Small intestine (tissue), 7 donors: ENCODE measurements around the gene PTPRG. TPM values are rescaled to one million over a fixed set of nuclear protein-coding genes. Genes with fewer than 3 reads are reported as not detected.

Source experiments
- DNase-seq, 2 donors: peaks; one replicate each; pipeline versions ENCODE4 v3.0.0 to v3.0.0-alpha.2; 2013
- FAIRE-seq: peaks from 2 replicates; lab custom pipeline; 2012; peaks lifted over from hg19 to GRCh38; lab: Jason Lieb, UNC
- H3K27ac ChIP-seq, 3 donors: one replicate each; pipeline ENCODE4 v1.5.1; 2013; ENCODE audit warnings: low read length in 2 of 3, mild to moderate bottlenecking in 2 of 3, control low read depth in 1 of 3, inconsistent platforms in 1 of 3, low read depth in 1 of 3, moderate library complexity in 1 of 3
- H3K27me3 ChIP-seq, 3 donors: one replicate each; pipeline ENCODE4 v1.6.1; 2013; ENCODE audit warnings: low read length in 3 of 3, inconsistent platforms in 1 of 3; ENCODE audit not compliant: control insufficient read depth in 3 of 3, insufficient read depth in 3 of 3
- H3K36me3 ChIP-seq, 3 donors: one replicate each; pipeline ENCODE4 v1.6.1; 2013; ENCODE audit warnings: low read length in 3 of 3, inconsistent platforms in 1 of 3, low read depth in 1 of 3, mild to moderate bottlenecking in 1 of 3, moderate library complexity in 1 of 3; ENCODE audit not compliant: control insufficient read depth in 3 of 3, insufficient read depth in 2 of 3
- H3K4me1 ChIP-seq, 3 donors: one replicate each; pipeline ENCODE4 v1.6.1; 2013; ENCODE audit warnings: low read length in 2 of 3, inconsistent platforms in 1 of 3, low read depth in 1 of 3, mild to moderate bottlenecking in 1 of 3, moderate library complexity in 1 of 3; ENCODE audit not compliant: control insufficient read depth in 3 of 3, insufficient read depth in 2 of 3
- H3K4me3 ChIP-seq, 3 donors: one replicate each; pipeline ENCODE4 v1.5.1; 2013; ENCODE audit warnings: low read length in 3 of 3, control low read depth in 1 of 3, inconsistent platforms in 1 of 3, low read depth in 1 of 3, mild to moderate bottlenecking in 1 of 3, moderate library complexity in 1 of 3
- H3K9me3 ChIP-seq, 2 donors: one replicate each; pipeline ENCODE4 v1.6.1; 2013; ENCODE audit warnings: low read depth in 1 of 2, low read length in 1 of 2; ENCODE audit not compliant: control insufficient read depth in 2 of 2, insufficient read depth in 1 of 2
- WGBS, 3 donors: extraction: QIAGEN DNeasy Blood & Tissue Kit; methylation state at CpG; one replicate each; pipeline ENCODE4 v1.1.7; 2013; 5-methylcytosine and 5-hydroxymethylcytosine counted together
- polyA plus RNA-seq, 4 donors: library from polyadenylated mRNA; stranded (reverse) in 3 of 4; unstranded in 1 of 4; fragments of 200-250 nt in 3 of 4; fragments of 120-200 nt in 1 of 4; gene quantifications; one replicate each; pipeline versions ENCODE4 v1.2.1 to v1.2.3, GENCODE V29; 2013
- donor health status: healthy with polysubstance abuse.
- donor health status: control.
- donor health status: control.
- donor health status: Bipolar disorder and iron deficiency.
- donor health status: healthy.

Gene PTPRG
- polyA plus RNA-seq, 4 donors, result 0.81 to 18.3 (median 5.6) TPM

- H3K4me3 ChIP-seq, result no peak overlapping the region
- H3K27me3 ChIP-seq, result no peaks in the 10 kb centered on the region
- H3K4me1 ChIP-seq, result peaks cover 0 to 13% (median 0%) of the 10 kb centered on the region in 3 donors
- WGBS, 3 donors, result 60 to 73% (median 72%) methylated on average over 1 of the region's 1 CpG
- FAIRE-seq (no peak), DNase-seq (peak in 1 of 2 donors; percentile 68)
- no peaks in the 10 kb centered on the region for H3K9me3 ChIP-seq
- no peak overlapping the region for H3K27ac ChIP-seq
- peaks cover 0 to 4% (median 0%) of the 10 kb centered on the region in 3 donors for H3K36me3 ChIP-seq
These were observed 302.2 kb downstream of the PTPRG start for GRCh38 chr3:61863579-61863978.

DNA sequence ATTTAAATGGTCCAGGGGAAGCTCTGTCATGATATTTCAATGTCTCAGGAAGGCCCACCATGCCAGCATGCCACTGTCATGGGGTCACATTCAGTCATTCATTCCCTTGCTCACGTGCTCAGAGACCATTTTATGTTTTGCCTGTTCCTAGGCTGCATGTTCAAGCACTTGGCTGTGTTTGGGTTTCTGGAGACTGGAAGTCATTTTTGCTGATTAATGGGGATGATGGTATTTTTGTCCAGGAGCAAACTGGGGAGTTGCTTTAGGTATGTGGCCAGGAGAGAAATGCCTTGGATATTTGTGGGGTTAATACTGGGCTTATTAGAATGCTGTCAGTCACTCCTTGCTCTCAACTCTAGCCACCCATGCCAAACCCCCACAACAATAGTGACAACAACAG, 303.5 kb downstream of the PTPRG start:
- no peak overlapping the region for H3K27ac ChIP-seq
- H3K4me1 ChIP-seq, result peaks cover 0 to 13% (median 0%) of the 10 kb centered on the region in 3 donors
- 76 to 94% (median 83%) methylated on average over 1 of the region's 1 CpG for WGBS, 3 donors
- no peak for DNase-seq
- H3K4me3 ChIP-seq, result no peak overlapping the region
- FAIRE-seq, result no peak
- peaks cover 0 to 4% (median 0%) of the 10 kb centered on the region in 3 donors for H3K36me3 ChIP-seq
- no peaks in the 10 kb centered on the region for H3K27me3 ChIP-seq
- no peaks in the 10 kb centered on the region for H3K9me3 ChIP-seq

GRCh38 chr3:61865466-61866152, 304.2 kb downstream of the PTPRG start:
- WGBS, 3 donors, result 59 to 82% (median 76%) methylated on average over 6 of the region's 6 CpGs
- H3K27ac ChIP-seq, result no peak overlapping the region
- no peak overlapping the region for H3K4me3 ChIP-seq
- peaks cover 0 to 4% (median 0%) of the 10 kb centered on the region in 3 donors for H3K36me3 ChIP-seq
- peaks cover 0 to 13% (median 0%) of the 10 kb centered on the region in 3 donors for H3K4me1 ChIP-seq
- FAIRE-seq (no peak), DNase-seq (no peak)
- no peaks in the 10 kb centered on the region for H3K27me3 ChIP-seq
- no peaks in the 10 kb centered on the region for H3K9me3 ChIP-seq

DNA sequence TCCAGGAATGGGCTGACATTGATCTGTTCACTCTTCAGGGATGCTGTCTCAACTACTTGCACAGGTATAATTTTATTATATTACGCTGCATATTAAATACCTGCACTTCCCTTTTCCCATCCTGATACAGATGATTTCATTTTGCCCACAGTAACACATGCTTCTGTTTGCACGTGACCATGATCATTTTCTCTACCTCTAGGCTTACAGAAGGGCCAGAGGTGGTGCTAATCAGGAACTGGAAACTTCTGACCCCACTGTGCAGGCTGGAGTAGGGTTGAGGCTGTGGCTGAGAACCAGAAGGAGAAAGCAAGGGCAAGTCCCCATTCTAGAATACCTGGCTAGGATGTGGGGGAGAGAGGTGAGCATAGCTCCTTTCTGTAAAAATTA, 304.8 kb downstream of the PTPRG start:
- H3K27me3 ChIP-seq, result no peaks in the 10 kb centered on the region
- DNase-seq (no peak), FAIRE-seq (no peak)
- no peak overlapping the region for H3K27ac ChIP-seq
- peaks cover 0 to 13% (median 0%) of the 10 kb centered on the region in 3 donors for H3K4me1 ChIP-seq
- H3K9me3 ChIP-seq, result no peaks in the 10 kb centered on the region
- peaks cover 0 to 4% (median 0%) of the 10 kb centered on the region in 3 donors for H3K36me3 ChIP-seq
- WGBS, 3 donors, result 80 to 84% (median 81%) methylated on average over 2 of the region's 2 CpGs
- H3K4me3 ChIP-seq, result no peak overlapping the region

DNA sequence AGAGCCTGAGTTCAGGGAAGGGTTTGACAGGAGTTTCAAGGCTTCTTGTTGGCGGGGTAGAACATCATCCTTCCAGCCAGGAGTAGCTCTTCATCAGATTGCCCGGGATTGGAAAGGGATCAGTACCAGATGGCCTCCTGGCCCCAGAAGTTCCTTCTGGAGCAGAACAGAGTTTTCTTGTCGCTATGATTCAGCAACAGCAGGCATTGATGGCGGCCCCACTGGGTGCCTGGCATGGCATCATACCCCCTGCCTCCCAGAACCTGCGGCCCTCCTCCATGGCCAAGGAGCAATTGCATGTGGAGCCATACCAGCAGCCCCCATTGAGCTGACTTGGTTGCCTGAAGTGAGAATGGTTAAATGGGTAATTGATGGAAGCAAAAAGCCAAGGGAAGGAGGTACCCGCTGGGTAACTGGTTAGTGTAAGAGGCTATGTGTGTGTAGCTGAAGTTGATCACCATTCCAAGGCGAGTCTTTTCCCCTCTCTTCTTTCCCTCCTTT, 305.6 kb downstream of the PTPRG start:
- peaks cover 0 to 4% (median 0%) of the 10 kb centered on the region in 3 donors for H3K36me3 ChIP-seq
- peaks cover 0 to 13% (median 0%) of the 10 kb centered on the region in 3 donors for H3K4me1 ChIP-seq
- no peak overlapping the region for H3K4me3 ChIP-seq
- no peak overlapping the region for H3K27ac ChIP-seq
- FAIRE-seq (no peak), DNase-seq (no peak)
- no peaks in the 10 kb centered on the region for H3K9me3 ChIP-seq
- WGBS, 3 donors, result 90 to 99% (median 95%) methylated on average over 7 of the region's 7 CpGs
- no peaks in the 10 kb centered on the region for H3K27me3 ChIP-seq

GRCh38 chr3:61868499-61868898, 307.1 kb downstream of the PTPRG start:
- Histone ChIP-seq H3K36me3 (peaks cover 0 to 4% (median 0%) of the 10 kb centered on the region in 3 donors), H3K27ac (no peak overlapping the region), H3K4me1 (peaks cover 0 to 7% (median 0%) of the 10 kb centered on the region in 3 donors), H3K27me3 (no peaks in the 10 kb centered on the region), H3K9me3 (no peaks in the 10 kb centered on the region), H3K4me3 (no peak overlapping the region)
- DNase-seq (no peak), FAIRE-seq (no peak)
- WGBS, 3 donors, result 92 to 100% (median 97%) methylated on average over 1 of the region's 1 CpG

- Histone ChIP-seq H3K27me3 (no peaks in the 10 kb centered on the region), H3K9me3 (no peaks in the 10 kb centered on the region), H3K4me1 (no peaks in the 10 kb centered on the region), H3K36me3 (peaks cover 0 to 4% (median 0%) of the 10 kb centered on the region in 3 donors), H3K27ac (no peak overlapping the region), H3K4me3 (no peak overlapping the region)
- WGBS, 3 donors, result 88 to 96% (median 89%) methylated on average over 6 of the region's 6 CpGs
- DNase-seq (no peak), FAIRE-seq (no peak)
These were observed 308.0 kb downstream of the PTPRG start for GRCh38 chr3:61869371-61869770.

GRCh38 chr3:61871644-61872043, 310.3 kb downstream of the PTPRG start:
- Histone ChIP-seq H3K4me3 (no peak overlapping the region), H3K36me3 (peaks cover 0 to 4% (median 0%) of the 10 kb centered on the region in 3 donors), H3K9me3 (no peaks in the 10 kb centered on the region), H3K27me3 (no peaks in the 10 kb centered on the region), H3K27ac (no peak overlapping the region), H3K4me1 (no peaks in the 10 kb centered on the region)
- no peak for DNase-seq
- WGBS, 3 donors, result 79 to 84% (median 81%) methylated on average over 2 of the region's 2 CpGs
- no peak for FAIRE-seq
